Superior temporal gyrus (tissue), 1 donor: ENCODE data around the gene METTL21C.

Source experiments
- DNase-seq: peaks from one replicate; pipeline ENCODE4 v3.0.0-alpha.2; 2016; ENCODE audit errors: extremely low spot score

Gene METTL21C

GRCh38 chr13:102667023-102667422 lies 27.8 kb downstream of the METTL21C start:
- no peak for DNase-seq

DNA sequence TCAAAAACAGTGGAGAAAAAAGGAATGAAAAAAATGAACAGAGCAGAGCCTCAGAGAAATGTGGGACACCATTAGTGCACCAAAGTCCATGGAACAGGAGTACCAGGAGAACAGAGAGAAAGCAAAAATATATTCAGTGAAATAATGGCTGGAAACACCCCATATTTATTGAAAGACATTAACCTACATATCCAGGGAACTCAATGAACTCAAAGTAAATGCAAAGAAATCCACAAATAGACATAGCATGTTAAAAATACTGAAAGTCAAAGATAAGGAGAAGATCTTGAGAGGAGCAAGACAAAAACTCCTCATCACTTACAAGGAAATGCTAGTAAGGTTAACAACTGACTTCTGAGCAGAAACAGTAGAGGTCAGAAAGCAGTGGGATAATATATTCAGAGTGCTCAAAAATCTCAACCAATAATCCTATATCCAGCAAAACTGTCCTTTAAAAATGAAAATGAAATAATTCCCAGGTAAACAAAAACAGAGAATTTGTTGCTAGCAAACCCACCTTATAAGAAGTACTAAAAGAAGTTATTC lies 35.6 kb downstream of the METTL21C start:
- no peak for DNase-seq

DNA sequence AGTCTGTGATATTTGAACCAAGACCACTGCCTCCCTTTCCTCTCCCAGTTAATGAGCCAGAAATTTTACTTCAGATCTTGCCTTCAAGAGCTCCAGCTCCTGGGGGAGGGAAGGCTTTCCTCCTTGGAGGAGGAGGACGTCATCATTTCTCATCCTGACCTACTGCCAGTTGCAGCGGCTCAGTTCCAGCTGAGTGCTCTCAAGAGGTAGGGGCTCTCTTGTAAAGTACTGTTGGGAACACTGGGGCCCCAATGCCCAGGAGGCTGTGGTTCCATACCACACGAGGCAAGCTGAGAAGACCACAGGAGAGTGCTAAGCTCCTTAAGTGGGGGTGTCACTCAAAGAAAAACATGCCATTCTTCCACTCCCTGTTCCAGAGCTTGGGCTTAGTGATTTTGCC lies 36.2 kb downstream of the METTL21C start:
- DNase-seq = no peak

- no peak for DNase-seq
Measured at GRCh38 chr13:102657630-102658029, 37.2 kb downstream of the METTL21C start.

GRCh38 chr13:102654756-102655155 lies 40.1 kb downstream of the METTL21C start:
- DNase-seq = no peak

DNA sequence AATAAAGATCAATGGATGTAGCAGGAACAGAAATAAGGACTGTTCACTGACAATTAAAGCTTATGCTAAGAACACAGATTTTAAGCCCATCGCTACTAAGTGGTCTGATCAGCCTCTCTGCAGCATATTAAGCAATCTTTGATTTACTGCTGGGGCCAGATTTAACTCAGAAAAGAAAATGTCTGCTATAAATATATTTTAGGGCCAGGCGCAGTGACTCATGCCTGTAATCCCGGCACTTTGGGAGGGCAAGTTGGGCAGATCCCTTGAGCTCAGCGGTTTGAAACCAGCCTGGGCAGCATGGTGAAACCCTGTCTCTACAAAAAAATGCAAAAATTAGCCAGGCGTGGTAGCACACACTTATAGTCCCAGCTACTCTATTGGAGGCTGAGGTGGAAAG lies 43.0 kb downstream of the METTL21C start:
- DNase-seq = no peak

DNA sequence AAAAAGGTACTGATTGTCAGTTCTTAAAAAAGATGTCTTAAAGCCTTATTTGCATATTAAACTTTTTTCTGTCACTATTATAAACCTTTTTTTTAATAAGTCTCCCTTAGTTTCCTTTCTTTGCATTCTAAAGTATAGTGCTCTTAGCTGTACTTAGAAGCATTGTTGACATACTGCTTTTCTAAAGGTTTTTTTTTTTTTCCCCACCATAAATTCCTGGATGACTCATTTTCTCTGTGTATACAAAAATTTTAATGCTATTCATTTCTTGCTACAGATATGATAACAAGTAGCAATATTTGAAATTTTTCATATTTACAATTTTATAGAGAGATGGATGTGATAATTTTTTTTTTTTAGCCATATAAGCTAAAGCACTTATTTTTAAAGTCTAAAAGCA lies 43.5 kb downstream of the METTL21C start:
- no peak for DNase-seq

DNA sequence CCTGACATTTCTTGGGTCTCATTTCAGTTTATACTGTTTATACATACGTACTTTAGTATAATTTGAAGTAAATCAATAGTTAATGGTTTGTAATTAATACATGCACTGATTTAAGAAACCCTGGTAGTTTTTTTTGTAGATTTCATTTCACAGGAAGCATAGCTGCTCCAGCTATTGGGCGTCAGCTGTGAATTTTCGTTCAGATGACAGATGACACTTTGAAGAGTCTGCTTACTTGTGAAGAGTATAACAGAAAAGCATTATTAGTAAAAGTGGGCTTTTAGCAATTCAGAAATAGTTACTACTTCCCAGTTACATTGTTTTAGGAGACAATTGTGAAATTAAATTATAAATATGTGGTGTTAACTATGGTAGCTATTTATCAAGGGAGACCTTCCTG lies 44.4 kb downstream of the METTL21C start:
- DNase-seq = no peak

GRCh38 chr13:102648046-102648445 lies 46.8 kb downstream of the METTL21C start:
- no peak for DNase-seq

- DNase-seq = no peak
Measured at GRCh38 chr13:102645701-102646100, 49.1 kb downstream of the METTL21C start.

GRCh38 chr13:102643656-102644055 lies 51.2 kb downstream of the METTL21C start:
- no peak for DNase-seq

- DNase-seq = peak; percentile 57
Measured at GRCh38 chr13:102642475-102642874, 52.4 kb downstream of the METTL21C start.

DNA sequence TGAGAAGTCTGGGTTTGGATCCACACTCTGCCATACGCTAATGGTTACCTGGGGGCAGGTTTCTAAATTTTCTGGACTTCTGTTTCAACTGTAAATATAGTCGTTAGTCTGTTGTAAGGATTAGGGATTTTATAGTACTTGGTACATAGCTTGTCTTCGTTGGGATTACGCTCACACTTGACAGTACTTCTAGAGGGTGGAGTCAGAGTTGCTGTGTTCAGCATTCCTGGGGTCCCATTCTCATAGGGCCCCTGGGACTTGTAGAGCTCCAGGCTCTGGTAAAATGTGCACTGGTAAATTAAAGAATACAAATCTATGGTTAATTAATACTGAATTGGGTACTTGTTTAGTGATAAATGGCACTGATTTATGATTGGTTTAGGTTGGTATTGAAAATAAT lies 52.8 kb downstream of the METTL21C start:
- DNase-seq = no peak

DNA sequence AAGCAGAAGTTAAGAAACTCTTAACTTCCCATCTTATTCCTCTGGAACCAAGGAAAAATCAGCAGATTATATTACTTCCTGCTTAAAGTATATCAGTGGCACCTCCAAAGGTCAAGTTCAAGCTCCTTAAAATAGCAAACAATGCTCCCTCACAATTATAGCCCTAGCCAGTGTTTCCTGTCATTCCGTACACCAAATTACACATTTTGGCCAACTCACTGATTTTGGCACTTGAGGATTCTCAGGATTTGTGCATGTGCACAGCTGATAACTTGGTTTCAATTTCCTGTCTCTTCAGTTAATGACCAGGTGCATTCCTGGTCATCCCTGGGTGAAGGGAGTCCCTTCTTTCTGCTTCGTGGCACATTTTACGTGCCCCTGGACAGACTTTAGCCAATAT lies 56.1 kb downstream of the METTL21C start:
- no peak for DNase-seq
